Activated CD8-positive, alpha-beta T cell treated with anti-CD3 and anti-CD28 coated beads for 36 hours (primary cell): ENCODE data around the gene RLIM. TPM values are rescaled to one million over a fixed set of nuclear protein-coding genes. Genes with fewer than 3 reads are reported as not detected.

ENCODE experiments used
- ATAC-seq: fragments of 200-7000 bp; cut with Tn5 transposase; one replicate; pipeline ENCODE4 v1.10.0; 2021; ENCODE audit warnings: mild to moderate bottlenecking, moderate library complexity
- CTCF ChIA-PET: fragments of 350-600 bp; sonication (Branson Sonifier 250); formaldehyde crosslinking; loops from one replicate; lab custom pipeline; 2021; ENCODE audit warnings: antibody characterized with exemption; lab: Charles Lee
- POLR2A ChIA-PET: fragments of 350-600 bp; sonication (Branson Sonifier 250); formaldehyde crosslinking; loops from one replicate; lab custom pipeline; 2021; ENCODE audit warnings: antibody characterized with exemption; lab: Charles Lee
- DNase-seq: peaks from one replicate; pipeline ENCODE4 v3.0.0-alpha.2; 2020
- H3K27ac Mint-ChIP-seq: one replicate; pipeline ENCODE4 v1.8.0; 2021; ENCODE audit warnings: mild to moderate bottlenecking, mixed read lengths
- H3K27me3 Mint-ChIP-seq: one replicate; pipeline ENCODE4 v1.8.0; 2021; ENCODE audit warnings: mixed read lengths
- H3K36me3 Mint-ChIP-seq: one replicate; pipeline ENCODE4 v1.8.0; 2021; ENCODE audit warnings: low read depth, mixed read lengths
- H3K4me1 Mint-ChIP-seq: one replicate; pipeline ENCODE4 v1.8.0; 2021; ENCODE audit warnings: low read depth, mixed read lengths
- H3K4me3 Mint-ChIP-seq: one replicate; pipeline ENCODE4 v1.8.0; 2021; ENCODE audit warnings: mild to moderate bottlenecking, moderate library complexity, mixed read lengths
- H3K9me3 Mint-ChIP-seq: one replicate; pipeline ENCODE4 v1.8.0; 2021; ENCODE audit warnings: mixed read lengths
- CTCF ChIP-seq: fragments of 200-600 bp; IDR thresholded peaks from one replicate; pipeline ENCODE4 v1.8.0; 2022; ENCODE audit warnings: antibody characterized with exemption, mild to moderate bottlenecking
- intact Hi-C: fragments of 100-400 bp; cut with micrococcal nuclease; formaldehyde crosslinking; loops from one replicate; pipeline ENCODE4 v1.10.0; 2022
- total RNA-seq, 2 experiments: library from RNA; stranded (reverse); gene quantifications; one replicate each; pipeline ENCODE4 v1.2.3, GENCODE V29; 2021

RLIM gene
- total RNA-seq, 2 experiments from 2014 or later = 40.0 to 42.0 TPM

- peaks cover 27% of the 10 kb centered on the region for H3K36me3 Mint-ChIP-seq
- no peak overlapping the region for H3K4me3 Mint-ChIP-seq
- no peak for ATAC-seq
- peaks cover 5% of the 10 kb centered on the region for H3K4me1 Mint-ChIP-seq
- no peak overlapping the region for H3K27ac Mint-ChIP-seq
- no peaks in the 10 kb centered on the region for H3K9me3 Mint-ChIP-seq
- TF ChIP-seq CTCF = no peak
- ChIA-PET CTCF (no interaction called here), POLR2A (no interaction called here)
- intact Hi-C loops = no loop called here
- no peak for DNase-seq
- H3K27me3 Mint-ChIP-seq = no peaks in the 10 kb centered on the region
These were observed 20.8 kb downstream of the RLIM start for GRCh38 chrX:74593593-74593992.

DNA sequence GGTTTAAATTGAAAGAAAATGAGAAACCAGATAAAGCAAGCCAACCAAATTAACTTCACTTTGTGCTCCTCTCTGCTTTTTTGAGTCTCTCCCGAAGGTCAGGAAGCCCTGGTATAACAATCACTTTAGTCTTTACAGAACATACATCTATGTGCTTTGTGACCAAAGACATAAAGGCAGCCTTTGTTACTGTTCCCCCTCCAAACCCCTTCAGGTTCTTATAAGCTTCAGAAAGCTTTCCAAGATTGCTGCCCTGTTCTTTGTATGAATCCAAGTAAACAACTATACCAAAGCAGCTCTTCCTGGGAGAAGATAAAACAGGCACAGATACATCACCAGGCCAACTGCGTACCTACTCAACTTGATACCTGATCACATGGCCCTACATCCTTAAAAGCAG lies 28.7 kb downstream of the RLIM start:
- Mint-ChIP-seq H3K36me3 (peaks cover 24% of the 10 kb centered on the region), H3K4me3 (no peak overlapping the region), H3K27ac (no peak overlapping the region), H3K27me3 (no peaks in the 10 kb centered on the region), H3K4me1 (peaks cover 6% of the 10 kb centered on the region), H3K9me3 (no peaks in the 10 kb centered on the region)
- DNase-seq (no peak), ATAC-seq (no peak)
- TF ChIP-seq CTCF = no peak
- ChIA-PET CTCF (no interaction called here), POLR2A (no interaction called here)
- intact Hi-C loops = no loop called here

DNA sequence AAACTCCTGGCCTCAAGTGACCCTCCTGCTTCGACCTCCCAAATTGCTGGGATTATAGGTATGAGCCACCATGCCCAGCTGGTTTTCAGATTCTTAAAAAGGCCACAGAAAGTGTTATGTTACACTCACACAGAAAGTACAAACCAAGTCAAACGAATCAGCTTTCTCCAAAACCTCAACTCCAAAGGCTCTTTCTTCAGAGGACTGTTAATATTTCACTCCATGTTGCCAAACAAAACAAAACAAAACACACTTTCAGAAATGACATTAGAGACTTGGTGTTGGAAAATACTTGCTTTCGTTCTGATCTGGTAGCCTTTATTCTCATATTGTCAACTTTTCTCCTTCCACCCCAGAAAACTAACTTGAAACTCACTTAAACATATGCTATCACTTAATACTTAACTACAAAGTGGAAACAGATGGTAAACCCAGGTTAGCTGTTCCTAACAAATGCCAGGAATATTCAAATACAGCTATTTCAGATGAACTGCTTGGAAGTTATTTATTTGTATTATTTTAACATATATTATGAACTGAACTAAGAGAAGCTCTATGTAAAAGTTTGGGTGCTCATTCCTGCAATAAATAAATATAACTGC lies 34.7 kb downstream of the RLIM start:
- H3K27me3 Mint-ChIP-seq = no peaks in the 10 kb centered on the region
- peaks cover 14% of the 10 kb centered on the region for H3K36me3 Mint-ChIP-seq
- no peak for ATAC-seq
- no peaks in the 10 kb centered on the region for H3K9me3 Mint-ChIP-seq
- no peak for DNase-seq
- no peak for TF ChIP-seq CTCF
- POLR2A ChIA-PET = no interaction called here
- intact Hi-C loops = no loop called here
- H3K4me3 Mint-ChIP-seq = no peak overlapping the region
- peaks cover 12% of the 10 kb centered on the region for H3K4me1 Mint-ChIP-seq
- H3K27ac Mint-ChIP-seq = peak overlapping the region; percentile 31
- CTCF ChIA-PET = no interaction called here

- Mint-ChIP-seq H3K36me3 (peaks cover 12% of the 10 kb centered on the region), H3K27ac (peak overlapping the region; percentile 31), H3K27me3 (no peaks in the 10 kb centered on the region), H3K9me3 (no peaks in the 10 kb centered on the region), H3K4me3 (no peak overlapping the region), H3K4me1 (peaks cover 12% of the 10 kb centered on the region)
- intact Hi-C loops = no loop called here
- ChIA-PET POLR2A (interaction anchor here (1.5 kb wide), 1 partner anchor 36 kb away, joined by 8 read pairs; the partner anchor contains the start of gene RLIM), CTCF (no interaction called here)
- DNase-seq = peak; percentile 48
- ATAC-seq = peak; percentile 95
- no peak for TF ChIP-seq CTCF
These were observed 36.3 kb downstream of the RLIM start for GRCh38 chrX:74578137-74578536.

GRCh38 chrX:74557378-74557777 lies 57.0 kb downstream of the RLIM start:
- ChIA-PET POLR2A (no interaction called here), CTCF (no interaction called here)
- Mint-ChIP-seq H3K4me3 (no peak overlapping the region), H3K27me3 (no peaks in the 10 kb centered on the region), H3K4me1 (no peaks in the 10 kb centered on the region), H3K9me3 (no peaks in the 10 kb centered on the region), H3K27ac (no peak overlapping the region), H3K36me3 (no peaks in the 10 kb centered on the region)
- no peak for ATAC-seq
- intact Hi-C loops = loop anchor here (10.0 kb wide), 1 partner anchor 63 kb away; no protein-coding TSS in a partner anchor
- no peak for TF ChIP-seq CTCF
- DNase-seq = no peak
